Activated T-cell treated with anti-CD3 and anti-CD28 coated beads for 48 hours (primary cell): ENCODE measurements around the gene SLN.

Experiments
- DNase-seq: peaks from one replicate; pipeline ENCODE4 v3.0.0-alpha.2; 2020; ENCODE audit warnings: low read depth

Gene SLN

GRCh38 chr11:107719557-107720302 is 7.9 kb upstream of the SLN start:
- no peak for DNase-seq

GRCh38 chr11:107719073-107719472 is 7.2 kb upstream of the SLN start:
- no peak for DNase-seq

DNA sequence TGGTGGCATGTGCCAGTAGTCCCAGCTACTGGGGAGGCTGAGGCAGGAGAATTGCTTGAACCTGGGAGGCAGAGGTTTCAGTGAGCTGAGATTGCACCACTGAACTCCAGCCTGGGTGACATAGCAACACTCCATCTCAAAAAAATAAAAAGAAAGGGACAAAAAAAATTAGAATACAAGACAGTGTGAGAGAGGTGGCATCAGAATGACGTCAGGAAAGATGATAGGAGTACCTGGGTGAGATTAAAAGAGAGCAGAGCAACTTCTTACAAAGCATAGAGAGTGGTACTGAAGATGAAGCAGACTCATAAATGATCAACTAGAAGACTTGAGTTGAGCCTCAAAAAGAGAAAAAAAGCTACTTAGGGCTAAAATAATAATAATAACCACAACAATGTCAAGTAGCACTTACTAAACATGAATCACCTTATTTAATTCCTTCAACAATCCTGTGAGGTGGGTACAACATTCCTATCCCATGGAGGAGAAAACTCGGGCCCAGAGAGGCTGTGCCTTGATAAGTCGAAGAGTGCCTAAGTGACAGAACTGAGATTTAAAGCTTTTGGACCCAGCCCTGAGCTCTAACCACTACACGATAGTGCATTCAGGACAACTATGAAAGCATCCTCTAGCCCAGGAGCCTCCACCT is 5.2 kb upstream of the SLN start:
- no peak for DNase-seq

DNA sequence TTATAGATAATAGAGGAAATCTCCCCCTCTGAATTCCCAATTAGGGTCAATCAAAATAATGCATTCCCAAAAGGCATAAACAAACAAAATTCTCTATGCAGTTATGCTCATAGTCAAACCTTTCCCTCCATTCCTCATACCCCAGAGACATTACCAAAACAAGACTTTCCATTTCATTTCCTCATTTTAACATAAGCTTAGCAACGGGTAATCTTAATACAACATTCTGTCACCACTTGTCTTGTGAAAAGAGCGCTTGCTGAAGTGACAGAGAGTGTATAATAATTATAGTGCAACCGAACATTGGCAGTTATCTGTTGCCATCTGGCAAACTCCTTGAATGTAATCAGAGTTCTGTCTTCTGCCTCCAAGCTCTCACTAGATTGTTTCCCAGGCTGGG is 1.2 kb upstream of the SLN start:
- no peak for DNase-seq

GRCh38 chr11:107710301-107710700 is 1.6 kb downstream of the SLN start:
- DNase-seq = no peak

DNA sequence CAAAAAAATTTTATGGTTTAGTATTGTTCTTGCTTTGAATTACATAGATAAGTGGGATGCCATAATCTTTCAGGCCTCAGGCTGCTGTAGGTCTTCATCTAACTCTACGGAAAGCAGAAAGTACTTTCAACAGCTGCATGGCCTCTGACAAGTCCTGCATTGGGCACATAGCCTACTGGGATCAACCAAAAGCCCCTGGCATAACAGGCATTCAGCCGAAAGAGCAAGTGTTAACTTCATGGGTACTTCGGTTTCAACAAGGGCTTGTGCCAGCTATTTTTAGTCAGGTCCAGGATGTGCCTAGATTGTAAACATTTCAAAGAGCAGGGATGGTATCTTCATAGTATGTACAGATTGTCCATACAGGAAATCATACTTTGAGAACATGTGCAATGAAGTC is 3.1 kb downstream of the SLN start:
- DNase-seq = no peak

GRCh38 chr11:107707807-107708206 is 4.0 kb downstream of the SLN start:
- no peak for DNase-seq

GRCh38 chr11:107707215-107707671 is 4.6 kb downstream of the SLN start:
- DNase-seq = no peak

GRCh38 chr11:107706531-107706930 is 5.3 kb downstream of the SLN start:
- DNase-seq = no peak

- DNase-seq = no peak
These were observed 6.8 kb downstream of the SLN start for GRCh38 chr11:107705027-107705426.

DNA sequence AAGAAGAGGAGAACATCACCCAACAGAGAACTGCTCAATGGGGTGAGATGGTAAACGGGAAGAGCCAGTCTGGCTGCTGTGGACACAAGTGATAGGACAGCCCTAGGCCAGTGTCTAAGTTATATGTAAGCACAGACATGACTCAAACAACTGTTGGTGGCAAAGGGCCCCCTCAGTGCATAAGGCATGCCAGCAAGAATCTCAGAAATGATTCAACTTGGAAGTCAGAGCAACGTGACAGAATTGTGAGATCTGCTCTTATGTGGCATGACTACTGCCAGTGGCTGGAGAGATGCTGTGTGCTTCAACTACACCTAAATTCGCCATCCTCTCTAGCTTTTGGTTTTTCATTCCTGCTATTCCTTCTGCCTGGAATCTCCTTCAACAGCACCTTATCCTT is 7.4 kb downstream of the SLN start:
- no peak for DNase-seq

DNA sequence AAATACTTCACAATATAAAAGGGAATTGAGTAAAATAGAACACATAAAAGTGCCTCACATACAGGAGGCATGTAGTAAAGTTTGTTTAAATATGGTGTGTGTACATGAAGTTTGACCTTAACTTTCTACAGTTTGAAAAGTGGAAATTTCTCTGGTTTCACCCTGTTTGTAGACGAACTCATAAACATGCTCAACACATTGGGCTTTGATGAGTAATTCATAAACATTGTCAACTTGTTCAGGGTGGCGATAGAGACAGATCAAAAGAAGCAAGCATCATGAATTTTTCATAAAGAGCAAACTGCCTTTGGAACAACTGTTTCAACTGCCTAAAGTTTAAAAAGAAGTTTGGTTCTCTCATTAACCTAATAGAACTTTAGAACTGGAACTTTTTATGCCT is 9.1 kb downstream of the SLN start:
- no peak for DNase-seq

GRCh38 chr11:107702109-107702660 is 9.7 kb downstream of the SLN start:
- no peak for DNase-seq

DNA sequence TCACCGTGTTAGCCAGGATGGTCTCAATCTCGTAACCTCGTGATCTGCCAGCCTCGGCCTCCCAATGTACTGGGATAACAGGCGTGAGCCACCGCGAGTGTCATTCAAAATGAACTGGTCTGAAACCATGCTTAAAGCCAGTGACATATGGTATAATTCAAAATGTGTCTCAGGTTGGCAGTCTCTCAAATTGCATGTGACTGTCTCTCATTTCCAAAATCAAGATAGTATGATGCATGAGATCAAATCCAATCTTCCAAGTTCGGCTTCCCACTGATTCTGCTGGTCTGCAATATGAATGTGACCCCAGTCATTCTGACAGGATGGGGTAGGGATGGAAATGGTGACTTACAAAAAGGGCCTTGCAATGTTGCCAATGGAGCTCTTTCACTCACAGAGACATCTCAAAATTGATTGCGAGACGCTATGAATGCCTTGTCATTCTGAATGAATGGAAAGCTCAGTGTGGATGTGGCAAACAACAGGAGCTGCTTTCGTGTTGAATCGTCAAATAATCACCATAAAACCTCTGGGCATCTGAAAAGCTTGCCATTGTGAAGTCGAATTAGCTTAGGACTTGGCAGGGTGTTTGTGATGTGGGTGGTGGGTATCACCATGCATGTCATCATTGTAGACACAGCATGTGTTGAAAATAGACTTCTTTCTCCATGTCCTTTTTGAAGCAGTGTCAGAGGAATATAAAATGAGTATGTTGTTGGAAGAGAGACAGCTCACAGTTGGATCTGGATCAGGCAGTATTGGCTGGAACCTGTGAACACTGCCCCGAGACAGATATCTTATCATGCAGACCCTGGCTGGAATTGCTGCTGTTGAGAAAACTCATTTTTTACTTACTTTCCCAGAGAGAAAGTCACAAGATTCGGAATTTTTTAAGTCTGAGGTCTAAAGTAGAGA is 12.2 kb downstream of the SLN start:
- no peak for DNase-seq

DNA sequence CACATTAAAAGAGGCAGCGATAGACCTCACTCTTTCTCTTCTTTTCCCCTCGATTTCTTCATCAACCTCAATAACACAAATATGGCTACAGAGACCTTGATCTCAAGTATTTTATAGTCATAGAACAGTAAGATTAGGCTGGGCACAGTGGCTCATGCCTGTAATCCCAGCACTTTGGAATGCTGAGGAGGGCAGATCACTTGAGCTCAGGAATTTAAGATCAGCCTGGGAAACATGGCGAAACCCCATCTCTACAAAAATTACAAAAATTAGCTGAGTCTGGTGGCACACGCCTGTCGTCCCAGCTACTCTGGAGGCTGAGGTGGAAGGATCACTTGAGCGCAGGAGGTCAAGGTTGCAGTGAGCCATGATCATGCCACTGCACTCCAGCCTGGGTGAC is 14.6 kb downstream of the SLN start:
- DNase-seq = no peak

DNA sequence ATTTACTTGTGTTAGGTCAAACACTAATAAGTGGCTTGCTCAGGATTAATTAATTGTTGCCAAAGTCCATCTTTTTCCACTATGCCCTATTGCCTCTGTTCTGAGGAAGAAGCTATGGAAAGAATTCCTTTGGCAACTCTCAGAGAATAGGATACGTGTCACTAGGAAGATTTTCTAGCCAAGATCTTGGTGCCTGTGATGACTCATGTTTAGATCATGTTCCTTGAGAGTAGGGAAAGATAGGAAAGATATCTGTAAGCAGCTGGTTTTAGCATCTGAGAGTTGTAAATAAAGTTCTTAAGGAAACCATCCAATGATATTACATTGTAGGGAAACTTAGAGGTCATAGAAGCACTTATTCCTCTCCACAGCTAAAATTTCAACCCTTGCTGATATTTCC is 15.7 kb downstream of the SLN start:
- no peak for DNase-seq

DNA sequence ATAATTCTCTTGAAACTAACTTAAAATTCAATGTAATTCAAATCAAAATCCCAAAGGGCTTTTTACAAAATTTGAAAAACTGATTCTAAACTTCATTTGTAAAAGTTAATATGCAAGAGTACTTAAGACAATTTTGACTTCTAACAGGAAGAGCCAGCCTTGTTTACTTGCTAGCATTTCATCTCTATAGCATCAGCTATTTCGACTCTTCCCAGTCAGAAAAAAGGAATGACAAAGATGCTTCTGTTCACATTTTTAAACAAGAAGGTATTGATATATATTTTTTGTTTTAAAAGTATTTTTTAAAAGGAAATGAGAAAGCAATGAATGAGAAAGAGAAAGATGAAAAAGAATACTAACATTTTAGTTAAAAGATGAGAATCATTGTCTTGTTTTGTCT is 16.4 kb downstream of the SLN start:
- DNase-seq = no peak

- DNase-seq = no peak
These were observed 20.7 kb downstream of the SLN start for GRCh38 chr11:107691000-107691750.

- peak; percentile 23 for DNase-seq
These were observed 22.3 kb downstream of the SLN start for GRCh38 chr11:107689317-107690202.

GRCh38 chr11:107688322-107688918 is 23.4 kb downstream of the SLN start:
- no peak for DNase-seq
